Measurements from ENCODE around the gene CPE. TPM values are rescaled to one million over a fixed set of nuclear protein-coding genes. Genes with fewer than 3 reads are reported as not detected.

The CPE gene
- polyA plus RNA-seq, 1 experiment, result 0.44 TPM

Small RNAs within 50 kb of the gene (small RNA-seq; reads per million reads assigned to genes)
- not detected for gene MIR578 (ENCODE audit: insufficient read length, low read depth, low replicate concordance)
- gene SCGB1D5P (ENCODE audit: insufficient read length, low read depth, low replicate concordance), result not detected

Other genes starting within 250 kb of the CPE start
- 6.8 and 11.7 TPM in 2 replicates for gene KLHL2, start 171.4 kb upstream of the CPE start, polyA plus RNA-seq (2011; rRNA removed)
- 14.9 and 25.0 TPM in 2 replicates for gene MSMO1, start 51.3 kb upstream of the CPE start, polyA plus RNA-seq (2011; rRNA removed)

Data from BJ (cell line).